Progenitor cell of endocrine pancreas (in vitro differentiated cells): Measurements from ENCODE around the gene MTCH1. TPM values are rescaled to one million over a fixed set of nuclear protein-coding genes. Genes with fewer than 3 reads are reported as not detected.
"Not testable (repeated sequence)": the region's sequence is repeated elsewhere in the genome, so short reads cannot be mapped to it uniquely, and the experiment has no call there.

Experiments used
- DNase-seq: peaks from one replicate; pipeline ENCODE4 v3.0.0; 2021; ENCODE audit warnings: low spot score; ENCODE audit not compliant: unreplicated experiment
- H3K27ac Mint-ChIP-seq: 2 replicates; pipeline ENCODE4 v1.8.0; 2021; ENCODE audit warnings: mild to moderate bottlenecking, moderate library complexity, mixed read lengths
- H3K27me3 Mint-ChIP-seq: 2 replicates; pipeline ENCODE4 v1.8.0; 2021; ENCODE audit warnings: mixed read lengths
- H3K36me3 Mint-ChIP-seq: 2 replicates; pipeline ENCODE4 v1.8.0; 2022; ENCODE audit warnings: mixed read lengths; ENCODE audit not compliant: insufficient read depth
- H3K4me1 Mint-ChIP-seq: 2 replicates; pipeline ENCODE4 v1.8.0; 2021; ENCODE audit warnings: low read depth, mixed read lengths
- H3K4me3 Mint-ChIP-seq: 2 replicates; pipeline ENCODE4 v1.8.0; 2021; ENCODE audit warnings: low read depth, mild to moderate bottlenecking, moderate library complexity, mixed read lengths
- H3K9me3 Mint-ChIP-seq: 2 replicates; pipeline ENCODE4 v1.8.0; 2021; ENCODE audit warnings: low read depth, mixed read lengths
- CTCF ChIP-seq: fragments of 200-600 bp; sonication (generic); IDR thresholded peaks from one replicate; pipeline ENCODE4 v1.5.0; 2021; ENCODE audit warnings: antibody characterized with exemption, mild to moderate bottlenecking; ENCODE audit not compliant: unreplicated experiment
- total RNA-seq: library from RNA; stranded (reverse); gene quantifications from 2 replicates; pipeline ENCODE4 v1.2.1, GENCODE V29; 2021

Gene MTCH1
- total RNA-seq, 1 donor from 2014 or later = 145 TPM

- Mint-ChIP-seq H3K4me1 (no peaks in the 10 kb centered on the region), H3K4me3 (no peak overlapping the region), H3K27ac (no peak overlapping the region), H3K27me3 (peaks cover 12% of the 10 kb centered on the region), H3K9me3 (no peaks in the 10 kb centered on the region), H3K36me3 (no peaks in the 10 kb centered on the region)
- TF ChIP-seq CTCF = no peak
- DNase-seq = no peak
Observed at GRCh38 chr6:36947570-36948351, 38.2 kb downstream of the MTCH1 start.

DNA sequence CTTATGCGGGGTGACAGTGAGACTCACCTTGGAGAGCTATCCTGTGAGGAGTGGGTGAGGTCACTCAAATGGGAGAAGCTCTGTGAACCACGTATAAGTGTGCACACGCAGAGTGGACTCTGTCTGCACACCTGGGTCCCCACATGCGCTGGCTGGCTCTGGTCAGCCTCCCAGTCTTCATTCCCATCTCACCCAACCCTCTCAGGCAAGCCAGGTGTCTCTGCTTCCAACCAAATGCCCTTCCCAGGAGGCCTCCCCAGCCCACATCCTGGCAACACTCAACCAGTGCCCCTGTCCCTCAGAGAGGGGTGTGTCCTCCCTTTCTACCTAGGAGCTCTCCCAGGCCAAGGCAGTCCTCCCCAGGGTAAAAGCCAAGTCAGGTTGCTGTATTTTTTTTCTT lies 39.5 kb downstream of the MTCH1 start:
- Mint-ChIP-seq H3K4me1 (no peaks in the 10 kb centered on the region), H3K27me3 (peaks cover 12% of the 10 kb centered on the region), H3K36me3 (no peaks in the 10 kb centered on the region), H3K27ac (no peak overlapping the region), H3K9me3 (no peaks in the 10 kb centered on the region), H3K4me3 (no peak overlapping the region)
- DNase-seq = no peak
- no peak for TF ChIP-seq CTCF

- Mint-ChIP-seq H3K9me3 (no peaks in the 10 kb centered on the region), H3K4me3 (no peak overlapping the region), H3K27me3 (peaks cover 12% of the 10 kb centered on the region), H3K36me3 (no peaks in the 10 kb centered on the region), H3K4me1 (no peaks in the 10 kb centered on the region), H3K27ac (no peak overlapping the region)
- no peak for DNase-seq
- TF ChIP-seq CTCF = no peak
Observed at GRCh38 chr6:36945301-36945700, 40.7 kb downstream of the MTCH1 start.

GRCh38 chr6:36944650-36945049 lies 41.3 kb downstream of the MTCH1 start:
- Mint-ChIP-seq H3K9me3 (no peaks in the 10 kb centered on the region), H3K27me3 (peaks cover 8% of the 10 kb centered on the region), H3K27ac (no peak overlapping the region), H3K4me3 (no peak overlapping the region), H3K4me1 (no peaks in the 10 kb centered on the region), H3K36me3 (no peaks in the 10 kb centered on the region)
- DNase-seq = no peak
- TF ChIP-seq CTCF = no peak

- not testable (repeated sequence) for H3K27me3 Mint-ChIP-seq, H3K36me3 Mint-ChIP-seq, H3K4me1 Mint-ChIP-seq, H3K4me3 Mint-ChIP-seq, H3K27ac Mint-ChIP-seq, DNase-seq, H3K9me3 Mint-ChIP-seq
Observed at GRCh38 chr6:36942329-36942728, 43.7 kb downstream of the MTCH1 start.

- not testable (repeated sequence) for DNase-seq, H3K27ac Mint-ChIP-seq, H3K9me3 Mint-ChIP-seq, H3K36me3 Mint-ChIP-seq, H3K4me3 Mint-ChIP-seq, H3K4me1 Mint-ChIP-seq, H3K27me3 Mint-ChIP-seq
Observed at GRCh38 chr6:36941561-36941960, 44.4 kb downstream of the MTCH1 start.
